GM21528 (cell line): ENCODE data around the gene BEST3.
"Not testable (repeated sequence)": the region's sequence is repeated elsewhere in the genome, so short reads cannot be mapped to it uniquely, and the experiment has no call there.

Experiments
- ATAC-seq: cut with Tn5 transposase; IDR thresholded peaks from one replicate; pipeline ENCODE4 v1.9.1; 2021; ENCODE audit warnings: mild to moderate bottlenecking, moderate library complexity; ENCODE audit not compliant: unreplicated experiment, low FRiP score

The BEST3 gene

DNA sequence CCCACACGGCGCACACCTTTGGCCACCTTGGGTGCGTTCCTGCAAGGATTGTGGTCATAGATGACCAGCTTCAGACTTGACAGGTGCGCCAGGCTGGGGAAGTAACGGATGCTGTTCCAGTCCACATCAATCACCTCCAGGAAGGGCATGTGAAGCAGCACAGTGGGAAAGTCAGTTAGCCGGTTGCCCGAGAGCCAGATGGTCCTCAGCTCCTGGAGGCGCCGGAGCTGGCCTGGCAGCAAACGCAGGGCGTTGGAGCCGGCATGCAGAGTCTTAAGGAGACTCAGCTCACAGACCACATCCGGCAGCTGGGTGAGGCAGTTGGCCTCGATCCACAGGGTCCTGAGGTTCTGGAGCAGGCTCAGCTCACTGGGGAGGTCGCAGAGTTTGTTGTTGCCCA is 89.0 kb downstream of the BEST3 start:
- ATAC-seq, result no peak

GRCh38 chr12:69608114-69608513 is 91.0 kb downstream of the BEST3 start:
- no peak for ATAC-seq

DNA sequence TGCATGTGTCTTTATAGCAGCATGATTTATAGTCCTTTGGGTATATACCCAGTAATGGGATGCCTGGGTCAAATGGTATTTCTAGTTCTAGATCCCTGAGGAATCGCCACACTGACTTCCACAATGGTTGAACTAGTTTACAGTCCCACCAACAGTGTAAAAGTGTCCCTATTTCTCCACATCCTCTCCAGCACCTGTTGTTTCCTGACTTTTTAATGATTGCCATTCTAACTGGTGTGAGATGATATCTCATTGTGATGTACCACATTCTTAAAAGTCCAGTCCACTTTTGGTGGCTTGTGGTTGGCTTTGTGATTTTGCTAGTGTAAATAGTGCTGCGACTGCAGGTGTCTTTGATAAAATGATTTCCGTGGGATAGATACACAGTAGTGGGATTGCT is 94.8 kb downstream of the BEST3 start:
- not testable (repeated sequence) for ATAC-seq
